Fibroblast of lung (primary cell): ENCODE results near the gene ATOH7. TPM values are rescaled to one million over a fixed set of nuclear protein-coding genes. Genes with fewer than 3 reads are reported as not detected.
"Not testable (repeated sequence)": the region's sequence is repeated elsewhere in the genome, so short reads cannot be mapped to it uniquely, and the experiment has no call there.

ENCODE experiments used
- DNase-seq, 2 donors: peaks; one replicate each; pipeline versions ENCODE4 v3.0.0 to v3.0.0-alpha.2; 2010; ENCODE audit warnings: low read depth in 2 of 2
- H2AFZ ChIP-seq: 2 replicates; pipeline ENCODE4 v1.5.1; 2012; ENCODE audit warnings: low read length, control low read depth, inconsistent platforms
- H3K27ac ChIP-seq: 2 replicates; pipeline ENCODE4 v1.5.1; 2011; ENCODE audit warnings: low read length, control low read depth; ENCODE audit not compliant: insufficient read depth
- H3K27me3 ChIP-seq: 2 replicates; pipeline ENCODE4 v1.5.1; 2011; ENCODE audit warnings: mild to moderate bottlenecking, low read length; ENCODE audit not compliant: control insufficient read depth, insufficient read depth
- H3K36me3 ChIP-seq: 2 replicates; pipeline ENCODE4 v1.5.1; 2011; ENCODE audit warnings: low read length; ENCODE audit not compliant: control insufficient read depth, insufficient read depth
- H3K4me1 ChIP-seq: 2 replicates; pipeline ENCODE4 v1.5.1; 2011; ENCODE audit warnings: low read length; ENCODE audit not compliant: control insufficient read depth, insufficient read depth; ENCODE audit errors: extremely low read depth
- H3K4me2 ChIP-seq: 2 replicates; pipeline ENCODE4 v1.5.1; 2011; ENCODE audit warnings: low read length, control low read depth; ENCODE audit not compliant: insufficient read depth; ENCODE audit errors: extremely low read depth
- H3K4me3 ChIP-seq, 4 experiments: fragments of 200-600 bp in 1 of 4; sonication (generic) in 1 of 4; replicated peaks in 1 of 4; 2 replicates each; pipeline ENCODE4 v1.5.1; 2011 to 2016; ENCODE audit warnings: low read length in 4 of 4, low read depth in 3 of 4, mild to moderate bottlenecking in 3 of 4, control low read depth in 2 of 4, inconsistent platforms in 1 of 4, mixed read lengths in 1 of 4; ENCODE audit not compliant: insufficient read depth in 1 of 4; ENCODE audit errors: control extremely low read depth in 1 of 4
- H3K79me2 ChIP-seq: 2 replicates; pipeline ENCODE4 v1.5.1; 2012; ENCODE audit warnings: mild to moderate bottlenecking, low read length, inconsistent platforms; ENCODE audit not compliant: control insufficient read depth, insufficient read depth
- H3K9ac ChIP-seq: 2 replicates; pipeline ENCODE4 v1.5.1; 2011; ENCODE audit warnings: mild to moderate bottlenecking, low read length, control low read depth; ENCODE audit not compliant: insufficient read depth
- H3K9me3 ChIP-seq: 2 replicates; pipeline ENCODE4 v1.5.1; 2012; ENCODE audit warnings: low read depth, low read length; ENCODE audit not compliant: control insufficient read depth, insufficient read depth
- H4K20me1 ChIP-seq: 2 replicates; pipeline ENCODE4 v1.5.1; 2011; ENCODE audit warnings: low read length; ENCODE audit not compliant: control insufficient read depth, insufficient read depth; ENCODE audit errors: extremely low read depth
- EZH2 ChIP-seq: IDR thresholded peaks from 2 replicates; pipeline ENCODE4 v1.5.1; 2012; ENCODE audit warnings: low read length, control low read depth, mild to moderate bottlenecking; ENCODE audit errors: missing control alignments
- polyA plus RNA-seq, 2 donors: library from polyadenylated mRNA; depleted of rRNA in 1 of 2; stranded (reverse) in 1 of 2; unstranded in 1 of 2; fragments of >200 nt; gene quantifications; 2 replicates each; pipeline ENCODE4 v1.2.1, GENCODE V29; 2011 to 2012; ENCODE audit warnings: missing spikeins in 1 of 2
- total RNA-seq: library from RNA; depleted of rRNA; stranded (reverse); fragments of >200 nt; gene quantifications from 2 replicates; pipeline ENCODE4 v1.2.1, GENCODE V29; 2014
- TF ChIP-seq, protein P1 (sequence below), 2 donors: IDR thresholded peaks in 1 of 2; conservative IDR thresholded peaks in 1 of 2; 1 replicate in 1 of 2; 2 replicates in 1 of 2; pipeline ENCODE4 v1.5.1; 2011 to 2012; ENCODE audit warnings: low read length in 2 of 2, control low read depth in 1 of 2, inconsistent platforms in 1 of 2, low read depth in 1 of 2, mild to moderate bottlenecking in 1 of 2

The ATOH7 gene
- total and polyA plus RNA-seq, 2 donors (not counting 1 experiment from before 2014, with no cell fraction given): not detected

DNA sequence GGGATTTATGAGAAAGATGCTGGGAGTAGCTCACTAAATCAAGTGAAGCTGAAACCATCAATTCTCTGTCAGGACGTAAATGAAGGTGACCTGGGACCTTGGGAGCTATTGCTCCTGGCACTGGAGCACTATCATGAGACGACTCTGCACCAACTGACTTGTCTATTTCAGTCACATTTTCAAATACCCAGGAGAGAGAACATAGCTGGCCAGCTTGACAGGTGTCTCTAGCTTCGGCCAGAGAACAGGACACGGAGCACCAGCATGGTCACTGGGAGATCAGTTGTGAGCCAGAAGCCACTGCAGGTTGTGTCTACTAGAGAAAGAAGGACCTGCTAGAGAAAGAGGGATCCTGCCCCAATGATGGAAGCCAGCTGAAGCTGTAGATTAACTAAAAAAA is 17.4 kb upstream of the ATOH7 start:
- no peak for DNase-seq
- no peaks in the 10 kb centered on the region for H4K20me1 ChIP-seq

GRCh38 chr10:68247931-68248330 is 16.0 kb upstream of the ATOH7 start:
- H3K9me3 ChIP-seq: no peaks in the 10 kb centered on the region
- no peak overlapping the region for H2AFZ ChIP-seq
- no peak overlapping the region for H3K9ac ChIP-seq
- no peak overlapping the region for H3K4me2 ChIP-seq
- no peak overlapping the region for H3K4me3 ChIP-seq
- no peaks in the 10 kb centered on the region for H3K79me2 ChIP-seq
- H4K20me1 ChIP-seq: no peaks in the 10 kb centered on the region
- H3K4me1 ChIP-seq: no peaks in the 10 kb centered on the region
- H3K36me3 ChIP-seq: no peaks in the 10 kb centered on the region
- no peak for DNase-seq
- H3K27ac ChIP-seq: no peak overlapping the region
- H3K27me3 ChIP-seq: peaks cover 9% of the 10 kb centered on the region
- TF ChIP-seq, protein P1, sequence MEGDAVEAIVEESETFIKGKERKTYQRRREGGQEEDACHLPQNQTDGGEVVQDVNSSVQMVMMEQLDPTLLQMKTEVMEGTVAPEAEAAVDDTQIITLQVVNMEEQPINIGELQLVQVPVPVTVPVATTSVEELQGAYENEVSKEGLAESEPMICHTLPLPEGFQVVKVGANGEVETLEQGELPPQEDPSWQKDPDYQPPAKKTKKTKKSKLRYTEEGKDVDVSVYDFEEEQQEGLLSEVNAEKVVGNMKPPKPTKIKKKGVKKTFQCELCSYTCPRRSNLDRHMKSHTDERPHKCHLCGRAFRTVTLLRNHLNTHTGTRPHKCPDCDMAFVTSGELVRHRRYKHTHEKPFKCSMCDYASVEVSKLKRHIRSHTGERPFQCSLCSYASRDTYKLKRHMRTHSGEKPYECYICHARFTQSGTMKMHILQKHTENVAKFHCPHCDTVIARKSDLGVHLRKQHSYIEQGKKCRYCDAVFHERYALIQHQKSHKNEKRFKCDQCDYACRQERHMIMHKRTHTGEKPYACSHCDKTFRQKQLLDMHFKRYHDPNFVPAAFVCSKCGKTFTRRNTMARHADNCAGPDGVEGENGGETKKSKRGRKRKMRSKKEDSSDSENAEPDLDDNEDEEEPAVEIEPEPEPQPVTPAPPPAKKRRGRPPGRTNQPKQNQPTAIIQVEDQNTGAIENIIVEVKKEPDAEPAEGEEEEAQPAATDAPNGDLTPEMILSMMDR (conservative IDR thresholded peaks at IDR 0.05 in 1 of 2, IDR thresholded peaks at IDR 0.05 in 1 of 2; ENCODE audit: low read depth in 1 of 2, low read length in 2 of 2): no peak
- TF ChIP-seq EZH2: no peak

More for the DNA sequence above, 17.4 kb upstream of the ATOH7 start:
- Histone ChIP-seq H3K4me1 (no peaks in the 10 kb centered on the region), H3K36me3 (no peaks in the 10 kb centered on the region), H3K79me2 (no peaks in the 10 kb centered on the region), H3K27ac (no peak overlapping the region), H2AFZ (no peak overlapping the region), H3K27me3 (peaks cover 13% of the 10 kb centered on the region), H3K4me2 (no peak overlapping the region), H3K9me3 (no peaks in the 10 kb centered on the region), H3K9ac (no peak overlapping the region), H3K4me3 (no peak overlapping the region)
- TF ChIP-seq EZH2: no peak
- TF ChIP-seq, protein P1 (conservative IDR thresholded peaks at IDR 0.05 in 1 of 2, IDR thresholded peaks at IDR 0.05 in 1 of 2; ENCODE audit: low read depth in 1 of 2, low read length in 2 of 2): no peak

- not testable (repeated sequence) for DNase-seq, H3K79me2 ChIP-seq, H3K27ac ChIP-seq, H2AFZ ChIP-seq, H3K4me3 ChIP-seq, H3K9me3 ChIP-seq, H3K36me3 ChIP-seq, H3K9ac ChIP-seq, H3K4me2 ChIP-seq, H3K4me1 ChIP-seq, H4K20me1 ChIP-seq, H3K27me3 ChIP-seq
Measured at GRCh38 chr10:68246397-68246796, 14.5 kb upstream of the ATOH7 start.
